HG03378 (cell line): ENCODE data around the gene ITLN2.
"Not testable (repeated sequence)": the region's sequence is repeated elsewhere in the genome, so short reads cannot be mapped to it uniquely, and the experiment has no call there.

Experiments used
- ATAC-seq: cut with Tn5 transposase; IDR thresholded peaks from one replicate; pipeline ENCODE4 v1.9.1; 2021; ENCODE audit warnings: mild to moderate bottlenecking, moderate library complexity; ENCODE audit not compliant: unreplicated experiment

The ITLN2 gene

GRCh38 chr1:160956966-160957365, 2.4 kb upstream of the ITLN2 start:
- no peak for ATAC-seq

DNA sequence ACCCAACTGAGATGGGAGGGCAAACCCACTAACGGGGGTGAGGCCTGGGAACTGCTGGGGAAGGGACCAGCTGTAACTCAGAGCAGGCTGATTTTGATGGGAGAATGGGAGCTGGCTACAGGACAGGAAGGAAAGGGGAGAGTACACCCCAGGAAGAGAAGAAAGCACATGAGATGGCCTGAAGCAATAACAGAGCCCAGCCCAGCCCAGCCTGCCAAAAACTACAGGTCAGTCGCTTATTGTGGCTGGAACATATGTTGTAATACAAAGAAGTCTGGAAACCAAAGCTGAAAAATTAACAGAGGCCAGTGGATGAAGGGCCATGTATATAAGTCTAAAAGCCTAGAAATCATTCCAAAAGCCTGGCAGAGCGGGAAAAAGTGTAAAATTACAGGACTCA, 1.6 kb downstream of the ITLN2 start:
- ATAC-seq, result no peak

DNA sequence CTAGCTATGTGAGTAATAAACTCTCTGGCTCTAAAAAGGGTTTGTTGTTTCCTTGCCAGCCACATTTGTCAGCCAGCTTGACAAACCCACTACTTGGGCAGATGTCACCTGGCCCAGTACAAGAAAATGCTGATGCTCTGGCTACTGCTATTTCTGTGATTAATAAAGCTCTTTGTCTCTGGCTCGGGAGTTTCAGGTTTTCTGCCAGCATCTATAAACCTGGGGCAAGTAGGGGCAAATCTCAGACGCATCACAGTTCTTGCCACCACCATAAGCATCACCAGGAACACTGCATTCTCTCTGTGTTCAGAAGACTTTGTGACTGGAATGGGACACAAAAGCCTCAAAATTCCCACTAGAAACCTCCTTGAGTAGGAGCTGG, 2.5 kb downstream of the ITLN2 start:
- no peak for ATAC-seq

DNA sequence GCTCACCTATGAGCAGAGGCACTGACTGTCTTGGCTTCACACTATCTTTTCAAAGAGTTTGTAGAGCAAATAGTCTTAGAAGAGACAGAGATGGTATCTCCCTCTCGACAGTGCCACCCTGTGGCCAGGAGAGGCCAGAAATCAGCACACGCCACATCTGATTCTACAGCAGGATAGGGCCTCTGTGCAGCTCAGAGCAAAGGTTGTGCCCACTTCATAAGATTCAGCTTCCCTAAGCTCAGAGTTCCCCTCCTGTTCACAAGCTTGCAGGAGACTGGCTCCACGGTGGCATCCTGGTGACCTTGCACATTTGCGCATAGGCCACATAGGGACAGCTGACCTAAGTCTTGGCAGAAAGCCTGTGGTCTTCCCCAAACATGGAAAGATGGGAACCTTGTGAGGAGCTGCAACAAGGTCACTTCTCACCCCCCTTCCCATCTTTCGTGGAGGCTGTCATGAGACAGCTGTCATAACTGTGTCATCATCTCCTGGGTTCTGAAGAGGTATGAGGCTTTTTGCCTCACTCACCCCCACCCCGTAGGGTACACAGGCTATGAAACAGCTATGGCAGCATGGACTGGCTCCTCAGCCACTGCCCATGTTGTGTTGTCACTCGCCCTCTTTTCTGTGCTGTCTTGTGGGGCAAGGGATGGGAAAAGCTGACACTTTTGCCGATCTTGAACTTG, 3.0 kb downstream of the ITLN2 start:
- ATAC-seq, result no peak

DNA sequence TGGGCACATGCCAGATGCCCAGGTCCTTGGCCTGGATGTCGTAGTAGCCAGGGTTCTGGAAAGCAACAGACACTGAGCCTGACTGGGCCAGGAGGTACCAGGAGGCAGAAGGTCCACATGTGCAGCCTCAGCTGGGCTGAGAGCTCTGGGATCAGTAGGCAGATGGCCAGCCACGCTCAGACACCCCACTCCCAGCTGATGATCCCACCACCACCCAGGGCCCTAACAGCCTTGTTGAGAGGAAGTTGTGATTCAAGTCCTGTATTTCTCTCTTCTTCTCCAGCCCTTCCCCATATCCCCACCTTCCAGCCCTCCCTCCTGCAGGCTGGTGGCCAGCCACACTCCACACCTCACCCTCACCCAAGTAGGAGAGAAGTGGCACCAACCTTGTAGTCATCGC, 4.0 kb downstream of the ITLN2 start:
- no peak for ATAC-seq

GRCh38 chr1:160949881-160950280, 4.7 kb downstream of the ITLN2 start:
- ATAC-seq, result no peak

- not testable (repeated sequence) for ATAC-seq
Observed at GRCh38 chr1:160949216-160949880, 5.3 kb downstream of the ITLN2 start.

DNA sequence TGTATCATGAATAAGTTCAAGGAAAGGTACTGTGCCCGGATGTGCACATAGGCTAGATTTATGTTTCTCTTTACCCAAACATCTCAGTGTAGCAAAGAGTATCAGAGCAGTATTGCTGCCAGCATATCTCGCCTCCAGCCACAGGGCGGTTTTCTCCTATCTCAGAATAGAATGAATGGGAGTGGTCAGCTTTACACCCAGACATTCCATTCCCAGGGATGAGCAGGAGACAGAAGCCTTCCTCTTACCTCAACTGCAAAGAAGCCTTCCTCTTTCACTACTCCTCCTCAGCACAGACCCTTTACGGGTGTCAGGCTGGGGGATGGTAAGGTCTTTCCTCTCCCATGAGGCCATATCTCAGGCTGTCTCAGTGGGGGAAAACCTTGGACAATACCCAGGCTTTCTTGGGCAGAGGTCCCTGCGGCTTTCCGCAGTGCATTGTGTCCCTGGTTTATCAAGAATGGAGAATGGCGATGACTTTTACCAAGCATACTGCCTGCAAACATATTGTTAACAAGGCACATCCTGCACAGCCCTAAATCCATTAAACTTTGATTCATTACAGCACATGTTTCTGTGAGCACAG, 7.3 kb downstream of the ITLN2 start:
- ATAC-seq, result not testable (repeated sequence)

DNA sequence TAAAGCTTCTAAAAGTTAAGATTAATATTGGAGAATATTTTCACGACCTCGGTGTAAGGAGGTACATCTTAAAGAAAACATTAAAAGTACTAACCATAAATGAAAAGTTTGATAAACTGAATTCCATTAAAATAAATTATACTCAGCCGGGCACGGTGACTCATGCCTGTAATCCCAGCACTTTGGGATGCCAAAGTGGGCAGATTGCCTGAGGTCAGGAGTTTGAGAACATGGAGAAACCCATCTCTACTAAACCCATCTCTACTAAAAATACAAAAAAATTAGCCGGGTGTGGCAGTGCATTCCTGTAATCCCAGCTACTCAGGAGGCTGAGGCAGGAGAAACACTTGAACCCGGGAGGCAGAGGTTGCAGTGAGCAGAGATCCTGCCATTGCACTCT, 8.7 kb downstream of the ITLN2 start:
- ATAC-seq, result not testable (repeated sequence)

GRCh38 chr1:160945079-160945478, 9.5 kb downstream of the ITLN2 start:
- ATAC-seq, result no peak

- ATAC-seq, result no peak
Observed at GRCh38 chr1:160942926-160943325, 11.7 kb downstream of the ITLN2 start.

- ATAC-seq, result not testable (repeated sequence)
Observed at GRCh38 chr1:160936666-160937065, 17.9 kb downstream of the ITLN2 start.

GRCh38 chr1:160935527-160936258, 18.9 kb downstream of the ITLN2 start:
- ATAC-seq, result no peak

DNA sequence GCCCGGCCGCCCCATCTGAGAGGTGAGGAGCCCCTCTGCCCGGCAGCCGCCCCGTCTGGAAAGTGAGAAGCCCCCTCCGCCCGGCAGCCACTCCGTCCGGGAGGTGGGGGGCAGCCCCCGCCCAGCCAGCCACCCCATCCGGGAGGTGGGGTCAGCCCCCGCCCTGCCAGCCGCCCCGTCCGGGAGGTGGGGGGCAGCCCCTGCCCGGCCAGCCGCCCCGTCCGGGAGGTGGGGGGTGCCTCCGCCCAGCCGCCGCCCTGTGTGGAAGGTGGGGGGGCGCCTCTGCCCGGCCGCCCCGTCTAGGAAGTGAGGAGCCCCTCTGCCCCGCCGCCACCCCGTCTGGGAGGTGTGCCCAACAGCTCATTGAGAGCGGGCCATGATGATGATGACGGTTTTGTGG, 21.3 kb downstream of the ITLN2 start:
- ATAC-seq, result not testable (repeated sequence)

GRCh38 chr1:160925652-160926244, 28.9 kb downstream of the ITLN2 start:
- ATAC-seq, result no peak

DNA sequence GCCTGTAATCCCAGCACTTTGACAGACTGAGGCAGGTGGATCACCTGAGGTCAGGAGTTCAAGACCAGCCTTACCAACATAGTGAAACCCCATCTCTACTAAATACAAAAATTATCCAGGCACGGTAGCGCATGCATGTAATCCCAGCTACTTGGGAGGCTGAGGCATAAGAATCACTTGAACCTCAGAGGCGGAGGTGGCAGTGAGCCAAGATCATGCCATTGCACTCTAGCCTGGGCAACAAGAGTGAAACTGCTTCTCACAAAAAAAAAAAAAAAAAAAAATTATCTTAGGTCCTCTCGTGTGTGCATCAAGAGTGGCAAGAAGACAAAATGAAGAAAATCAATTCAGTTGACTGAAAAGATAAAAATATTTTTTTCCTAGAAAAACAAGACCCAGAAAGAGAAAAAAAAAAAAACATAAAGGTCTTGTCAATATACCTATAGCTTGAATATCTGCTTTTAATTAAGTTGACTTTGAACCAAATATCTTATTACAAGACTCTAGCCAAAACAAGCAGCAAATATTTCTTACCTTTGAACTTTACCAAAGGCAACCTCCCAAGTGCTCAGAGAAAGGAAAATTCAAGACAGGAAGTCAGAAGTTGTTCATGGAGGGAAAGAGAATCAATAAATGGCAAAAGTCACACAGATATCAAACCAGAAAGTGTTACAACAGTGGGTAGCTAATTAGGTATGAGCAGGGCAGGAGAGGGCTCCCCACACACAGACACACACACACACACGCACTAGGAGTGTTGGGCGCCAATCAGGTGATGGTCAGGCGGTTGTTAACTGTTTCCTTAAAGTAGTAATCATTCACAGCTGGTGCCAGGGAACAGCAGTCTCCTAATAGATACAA, 29.6 kb downstream of the ITLN2 start:
- ATAC-seq, result no peak

DNA sequence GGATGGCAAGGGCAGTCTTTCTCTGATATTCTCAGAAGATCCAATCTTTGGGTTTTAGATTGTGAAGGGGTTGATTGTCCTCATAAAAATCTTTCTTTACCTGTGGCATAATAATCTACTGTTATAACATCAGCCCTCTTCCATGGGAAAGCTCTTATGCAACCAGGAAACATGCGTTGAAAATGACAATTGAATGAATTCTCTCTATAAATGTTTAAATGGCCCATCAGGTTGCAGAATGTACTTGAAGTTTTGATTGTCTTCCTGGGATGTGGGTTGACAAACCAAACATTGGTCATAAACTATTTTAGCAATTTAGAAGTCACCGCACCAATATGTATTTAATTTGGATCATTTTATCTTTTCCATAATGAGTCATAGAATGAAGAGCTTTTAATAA, 37.9 kb downstream of the ITLN2 start:
- no peak for ATAC-seq

DNA sequence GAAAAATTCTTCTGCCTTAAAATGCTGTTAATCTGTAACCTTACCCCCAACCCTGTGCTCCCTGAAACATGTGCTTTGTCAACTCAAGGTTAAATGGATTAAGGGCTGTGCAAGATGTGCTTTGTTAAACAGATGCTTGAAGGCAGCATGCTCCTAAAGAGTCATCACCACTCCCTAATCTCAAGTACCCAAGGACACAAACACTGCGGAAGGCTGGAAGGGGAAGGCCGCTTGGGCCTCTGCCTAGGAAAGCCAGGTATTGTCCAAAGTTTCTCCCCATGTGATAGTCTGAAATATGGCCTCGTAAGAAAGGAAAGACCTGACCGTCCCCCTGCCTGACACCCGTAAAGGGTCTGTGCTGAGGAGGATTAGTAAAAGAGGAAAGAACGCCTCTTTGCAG, 41.4 kb downstream of the ITLN2 start:
- ATAC-seq, result not testable (repeated sequence)

GRCh38 chr1:160911925-160912324, 42.7 kb downstream of the ITLN2 start:
- ATAC-seq, result no peak

GRCh38 chr1:160911441-160911840, 43.2 kb downstream of the ITLN2 start:
- no peak for ATAC-seq
